Prostate gland (tissue), 2 donors: ENCODE results near the gene OR52B6. TPM values are rescaled to one million over a fixed set of nuclear protein-coding genes. Genes with fewer than 3 reads are reported as not detected.

ENCODE experiments used
- DNase-seq: peaks from one replicate; pipeline ENCODE4 v3.0.0-alpha.2; 2019; ENCODE audit warnings: low spot score
- H3K27ac ChIP-seq, 2 donors: fragments of 200-600 bp; sonication (generic); 2 replicates each; pipeline ENCODE4 v1.5.1; 2017 to 2019
- H3K27me3 ChIP-seq: fragments of 200-600 bp; sonication (generic); replicated peaks from 2 replicates; pipeline ENCODE4 v1.5.1; 2019; ENCODE audit not compliant: insufficient read depth
- H3K36me3 ChIP-seq, 2 donors: fragments of 200-600 bp; sonication (generic); 1 replicate in 1 of 2; 2 replicates in 1 of 2; pipeline versions ENCODE4 v1.5.1 to v1.8.1; 2017 to 2019
- H3K4me1 ChIP-seq: fragments of 200-600 bp; sonication (generic); replicated peaks from 2 replicates; pipeline ENCODE4 v1.5.1; 2019
- H3K4me3 ChIP-seq, 2 donors: fragments of 200-600 bp; sonication (generic); 2 replicates each; pipeline ENCODE4 v1.5.1; 2017 to 2019
- H3K9me3 ChIP-seq: fragments of 200-600 bp; sonication (generic); 2 replicates; pipeline ENCODE4 v1.5.1; 2017
- POLR2A ChIP-seq: fragments of 450-650 bp; IDR thresholded peaks from one replicate; pipeline ENCODE4 v1.6.1; 2016; ENCODE audit warnings: antibody characterized with exemption, mild to moderate bottlenecking
- POLR2AphosphoS5 ChIP-seq: sonication (generic); formaldehyde crosslinking; IDR thresholded peaks from one replicate; pipeline ENCODE4 v1.6.1; 2017; ENCODE audit warnings: antibody characterized with exemption
- WGBS: methylation state at CpG from one replicate; pipeline ENCODE4 v1.1.5; 2018; 5-methylcytosine and 5-hydroxymethylcytosine counted together
- intact Hi-C: fragments of 100-400 bp; cut with DNase I; formaldehyde crosslinking; loops from one replicate; pipeline ENCODE4 v1.14.2; 2022
- total RNA-seq, 2 donors: library from RNA; depleted of rRNA; stranded (reverse); fragments of >200 nt; gene quantifications; one replicate each; pipeline ENCODE4 v1.1.0, GENCODE V29; 2016
- TF ChIP-seq, protein P1 (sequence below), 4 experiments: fragments of 200-600 bp in 2 of 4; fragments of 450-650 bp in 2 of 4; sonication (generic) in 2 of 4; IDR thresholded peaks; 1 replicate in 3 of 4; 2 replicates in 1 of 4; pipeline ENCODE4 v1.5.1; 2016 to 2019; ENCODE audit warnings: antibody characterized with exemption in 4 of 4, mild to moderate bottlenecking in 2 of 4, moderate library complexity in 2 of 4

The OR52B6 gene
- total RNA-seq, 2 donors from 2014 or later, result not detected

DNA sequence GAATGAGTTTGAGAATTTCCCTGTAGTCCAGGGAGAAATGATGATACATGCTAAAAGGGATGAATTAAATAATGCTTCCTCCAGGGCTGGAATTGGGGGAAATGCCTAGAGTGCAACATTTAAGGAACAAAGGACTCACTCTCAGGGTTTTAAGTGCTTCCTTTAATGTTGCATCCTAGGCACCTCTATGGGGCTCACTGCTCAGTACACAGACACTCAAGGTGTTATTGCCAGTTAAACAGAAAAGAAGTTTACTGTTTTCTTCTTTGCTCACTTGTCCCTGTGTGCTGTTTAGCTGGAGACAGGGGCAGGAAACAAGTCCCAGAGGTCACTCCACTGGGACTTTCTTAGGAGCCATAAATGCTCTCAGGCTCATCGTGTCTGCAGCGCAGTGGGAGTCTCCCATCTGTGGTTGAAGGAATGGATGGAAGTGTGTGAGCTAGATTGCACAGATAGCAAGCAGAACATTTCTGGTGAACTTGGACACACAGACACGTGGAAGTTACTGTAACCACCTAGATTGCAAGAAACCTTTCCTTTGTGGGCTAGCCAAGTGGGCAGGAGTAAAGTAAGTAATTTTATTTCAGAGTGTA, 24.0 kb upstream of the OR52B6 start:
- Histone ChIP-seq H3K9me3 (no peaks in the 10 kb centered on the region), H3K4me3 (no peak overlapping the region)
- intact Hi-C loops, result no loop called here

DNA sequence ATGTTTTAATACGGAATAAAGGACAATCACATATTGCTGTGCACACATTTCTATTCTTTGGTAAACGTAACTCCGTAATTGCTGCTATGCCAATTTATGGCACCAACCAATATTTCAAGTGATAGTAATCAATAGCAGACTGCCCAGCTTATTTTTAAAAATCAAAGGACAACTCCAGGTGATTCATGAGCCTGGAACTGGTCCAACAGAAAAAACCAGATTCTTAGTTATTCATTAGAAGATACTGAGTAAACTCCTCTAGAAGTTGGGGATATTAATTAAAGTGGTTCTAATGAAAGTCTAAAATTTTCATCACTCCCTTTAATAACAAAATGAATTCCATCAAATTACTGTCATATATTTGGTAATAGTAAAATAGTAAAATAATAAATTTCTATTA, 22.9 kb upstream of the OR52B6 start:
- intact Hi-C loops, result no loop called here
- no peak for DNase-seq
- H3K4me3 ChIP-seq, result no peak overlapping the region
- TF ChIP-seq, protein P1, sequence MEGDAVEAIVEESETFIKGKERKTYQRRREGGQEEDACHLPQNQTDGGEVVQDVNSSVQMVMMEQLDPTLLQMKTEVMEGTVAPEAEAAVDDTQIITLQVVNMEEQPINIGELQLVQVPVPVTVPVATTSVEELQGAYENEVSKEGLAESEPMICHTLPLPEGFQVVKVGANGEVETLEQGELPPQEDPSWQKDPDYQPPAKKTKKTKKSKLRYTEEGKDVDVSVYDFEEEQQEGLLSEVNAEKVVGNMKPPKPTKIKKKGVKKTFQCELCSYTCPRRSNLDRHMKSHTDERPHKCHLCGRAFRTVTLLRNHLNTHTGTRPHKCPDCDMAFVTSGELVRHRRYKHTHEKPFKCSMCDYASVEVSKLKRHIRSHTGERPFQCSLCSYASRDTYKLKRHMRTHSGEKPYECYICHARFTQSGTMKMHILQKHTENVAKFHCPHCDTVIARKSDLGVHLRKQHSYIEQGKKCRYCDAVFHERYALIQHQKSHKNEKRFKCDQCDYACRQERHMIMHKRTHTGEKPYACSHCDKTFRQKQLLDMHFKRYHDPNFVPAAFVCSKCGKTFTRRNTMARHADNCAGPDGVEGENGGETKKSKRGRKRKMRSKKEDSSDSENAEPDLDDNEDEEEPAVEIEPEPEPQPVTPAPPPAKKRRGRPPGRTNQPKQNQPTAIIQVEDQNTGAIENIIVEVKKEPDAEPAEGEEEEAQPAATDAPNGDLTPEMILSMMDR (IDR thresholded peaks at IDR 0.05), result no peak
- no peak for TF ChIP-seq POLR2AphosphoS5
- no peak for TF ChIP-seq POLR2A
- H3K36me3 ChIP-seq, result no peaks in the 10 kb centered on the region
- 51% methylated on average over 3 of the region's 3 CpGs for WGBS
- no peaks in the 10 kb centered on the region for H3K9me3 ChIP-seq
- no peak overlapping the region for H3K27ac ChIP-seq
- H3K4me1 ChIP-seq, result no peaks in the 10 kb centered on the region
- H3K27me3 ChIP-seq, result no peaks in the 10 kb centered on the region

More for the DNA sequence above, 24.0 kb upstream of the OR52B6 start:
- H3K27ac ChIP-seq, result no peak overlapping the region
- TF ChIP-seq POLR2AphosphoS5, result no peak
- no peak for TF ChIP-seq POLR2A
- TF ChIP-seq, protein P1 (IDR thresholded peaks at IDR 0.05), result no peak
- H3K36me3 ChIP-seq, result no peaks in the 10 kb centered on the region
- DNase-seq, result no peak
- 18% methylated on average over 3 of the region's 3 CpGs for WGBS
- H3K4me1 ChIP-seq, result no peaks in the 10 kb centered on the region
- H3K27me3 ChIP-seq, result no peaks in the 10 kb centered on the region

DNA sequence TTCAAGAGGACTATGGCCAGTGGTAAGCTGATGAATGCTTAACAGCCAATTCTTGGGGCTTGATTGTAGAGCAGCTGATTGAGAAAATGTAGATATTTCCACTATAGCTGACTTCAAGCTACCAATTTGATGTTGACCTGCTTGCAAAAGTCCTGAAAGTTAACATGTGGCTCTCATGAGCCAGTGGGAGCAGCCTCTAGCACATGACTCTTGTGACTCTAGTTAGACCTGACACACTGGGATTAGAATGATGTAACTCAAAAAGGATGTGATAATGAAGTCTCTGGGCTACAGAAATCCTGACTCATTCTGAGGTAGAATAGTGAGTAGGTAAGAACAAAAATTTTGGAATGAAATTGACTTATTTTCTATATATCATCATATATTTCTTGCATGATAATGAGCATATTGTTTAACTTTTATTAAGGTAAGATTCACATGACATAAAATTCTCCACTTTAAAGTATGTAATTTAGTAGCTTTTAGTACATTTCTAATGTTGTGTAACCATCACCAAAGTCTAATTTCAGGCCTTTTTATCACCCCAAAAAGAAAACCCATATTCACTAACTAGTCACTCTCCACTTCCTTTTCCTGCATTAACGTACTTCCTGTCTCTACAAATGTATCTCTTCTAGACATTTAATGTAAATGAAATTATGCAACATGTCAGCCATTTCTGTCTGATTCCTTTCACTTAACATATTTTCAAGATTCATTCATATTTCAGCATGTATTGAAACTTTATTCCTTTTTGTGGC, 16.2 kb upstream of the OR52B6 start:
- H3K27ac ChIP-seq, result no peak overlapping the region
- no peaks in the 10 kb centered on the region for H3K9me3 ChIP-seq
- no peaks in the 10 kb centered on the region for H3K36me3 ChIP-seq
- TF ChIP-seq, protein P1 (IDR thresholded peaks at IDR 0.05), result no peak
- TF ChIP-seq POLR2A, result no peak
- no peak overlapping the region for H3K4me3 ChIP-seq
- WGBS, result 81% methylated on average over 1 of the region's 1 CpG
- H3K27me3 ChIP-seq, result no peaks in the 10 kb centered on the region
- intact Hi-C loops, result no loop called here
- no peaks in the 10 kb centered on the region for H3K4me1 ChIP-seq
- DNase-seq, result no peak

DNA sequence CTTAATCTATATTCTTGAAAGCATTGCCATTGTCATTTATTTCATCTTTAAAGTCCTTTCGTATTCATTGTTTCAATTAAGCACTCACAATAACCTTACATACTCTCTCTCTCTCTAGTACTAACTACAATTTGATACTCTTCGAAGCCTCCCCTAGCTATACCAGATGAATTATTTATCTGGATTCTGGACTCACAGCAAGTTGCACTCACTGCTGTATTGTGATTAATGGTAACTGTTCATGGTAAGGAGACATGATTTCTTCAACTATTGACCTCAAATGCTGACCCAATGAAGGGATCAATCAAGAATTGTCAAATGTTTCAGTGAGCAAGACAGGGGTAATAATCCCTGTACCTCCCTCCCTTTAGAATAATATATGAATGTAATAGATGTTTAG, 6.0 kb upstream of the OR52B6 start:
- Histone ChIP-seq H3K4me1 (no peaks in the 10 kb centered on the region), H3K4me3 (no peak overlapping the region), H3K27ac (no peak overlapping the region), H3K27me3 (no peaks in the 10 kb centered on the region), H3K9me3 (no peaks in the 10 kb centered on the region), H3K36me3 (no peaks in the 10 kb centered on the region)
- intact Hi-C loops, result no loop called here
- WGBS, result 93% methylated on average over 2 of the region's 2 CpGs
- TF ChIP-seq POLR2AphosphoS5 (no peak), POLR2A (no peak)
- no peak for DNase-seq

DNA sequence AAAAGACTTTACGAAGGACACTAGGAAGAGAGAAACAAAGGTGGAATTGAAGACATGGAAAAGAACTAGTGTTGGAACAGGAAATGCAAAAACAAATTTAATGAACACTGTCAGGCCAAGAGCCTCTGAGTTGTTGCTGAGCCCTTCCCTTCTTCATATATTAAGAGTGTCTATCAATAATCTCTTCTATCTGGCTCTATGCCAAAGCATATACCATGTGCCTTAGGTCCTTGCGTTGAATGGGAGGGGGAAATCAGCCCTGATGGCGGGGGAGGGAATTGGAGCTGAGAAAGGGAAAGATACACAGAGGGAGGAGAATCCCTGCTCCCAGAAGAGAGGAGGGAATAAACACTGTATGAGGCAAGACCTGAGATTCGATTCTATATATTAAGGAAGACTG, 5.5 kb upstream of the OR52B6 start:
- no peaks in the 10 kb centered on the region for H3K27me3 ChIP-seq
- no peaks in the 10 kb centered on the region for H3K9me3 ChIP-seq
- intact Hi-C loops, result no loop called here
- H3K4me3 ChIP-seq, result no peak overlapping the region
- H3K27ac ChIP-seq, result no peak overlapping the region
- no peaks in the 10 kb centered on the region for H3K36me3 ChIP-seq
- no peak for DNase-seq
- TF ChIP-seq, protein P1 (IDR thresholded peaks at IDR 0.05), result no peak
- no peak for TF ChIP-seq POLR2AphosphoS5
- TF ChIP-seq POLR2A, result no peak
- WGBS, result 62% methylated on average over 4 of the region's 4 CpGs
- H3K4me1 ChIP-seq, result no peaks in the 10 kb centered on the region
